NCI-H2107 (cell line): ENCODE results near the gene OMA1.

Experiments
- DNase-seq: peaks from one replicate; lab custom pipeline; 2025; lab: John Stamatoyannopoulos, UW

The OMA1 gene

GRCh38 chr1:58457023-58457635, 89.4 kb downstream of the OMA1 start:
- no peak for DNase-seq

- no peak for DNase-seq
These were observed 90.1 kb downstream of the OMA1 start for GRCh38 chr1:58456470-58456869.

GRCh38 chr1:58454807-58455206, 91.7 kb downstream of the OMA1 start:
- no peak for DNase-seq

- DNase-seq, result no peak
These were observed 92.1 kb downstream of the OMA1 start for GRCh38 chr1:58454385-58454784.

GRCh38 chr1:58451560-58452191, 94.8 kb downstream of the OMA1 start:
- no peak for DNase-seq

- no peak for DNase-seq
These were observed 98.6 kb downstream of the OMA1 start for GRCh38 chr1:58447886-58448285.

- DNase-seq, result no peak
These were observed 99.5 kb downstream of the OMA1 start for GRCh38 chr1:58447042-58447441.

GRCh38 chr1:58446368-58446767, 100.2 kb downstream of the OMA1 start:
- no peak for DNase-seq

- no peak for DNase-seq
These were observed 102.3 kb downstream of the OMA1 start for GRCh38 chr1:58443986-58444868.

- no peak for DNase-seq
These were observed 104.4 kb downstream of the OMA1 start for GRCh38 chr1:58442114-58442513.

- no peak for DNase-seq
These were observed 104.8 kb downstream of the OMA1 start for GRCh38 chr1:58441699-58442098.

- DNase-seq, result no peak
These were observed 105.8 kb downstream of the OMA1 start for GRCh38 chr1:58440696-58441095.

GRCh38 chr1:58439946-58440345, 106.6 kb downstream of the OMA1 start:
- no peak for DNase-seq

- DNase-seq, result no peak
These were observed 108.1 kb downstream of the OMA1 start for GRCh38 chr1:58438468-58438867.

GRCh38 chr1:58437623-58438022, 108.9 kb downstream of the OMA1 start:
- DNase-seq, result no peak

GRCh38 chr1:58436615-58437297, 109.8 kb downstream of the OMA1 start:
- DNase-seq, result no peak

- DNase-seq, result no peak
These were observed 111.2 kb downstream of the OMA1 start for GRCh38 chr1:58435376-58435775.

GRCh38 chr1:58434607-58435006, 111.9 kb downstream of the OMA1 start:
- DNase-seq, result no peak

GRCh38 chr1:58434181-58434580, 112.3 kb downstream of the OMA1 start:
- DNase-seq, result no peak

- DNase-seq, result no peak
These were observed 113.5 kb downstream of the OMA1 start for GRCh38 chr1:58432851-58433668.

- no peak for DNase-seq
These were observed 114.5 kb downstream of the OMA1 start for GRCh38 chr1:58431901-58432620.
